DND-41 (cell line): ENCODE results near the gene C10orf90.

Source experiments
- CTCF ChIP-seq: IDR thresholded peaks from 2 replicates; pipeline ENCODE4 v1.5.1; 2012; ENCODE audit warnings: borderline replicate concordance, low read length, moderate library complexity, mild to moderate bottlenecking; ENCODE audit not compliant: poor library complexity, severe bottlenecking; ENCODE audit errors: extremely low read depth
- EZH2 ChIP-seq: IDR thresholded peaks from 3 replicates; pipeline ENCODE4 v1.6.1; 2012; ENCODE audit warnings: borderline replicate concordance, low read depth, mild to moderate bottlenecking, moderate library complexity, low read length, inconsistent platforms; ENCODE audit not compliant: severe bottlenecking

- no peak for TF ChIP-seq CTCF
- no peak for TF ChIP-seq EZH2
These were observed 279.2 kb downstream of the C10orf90 start for GRCh38 chr10:126391192-126391885.
